Gastroesophageal sphincter (tissue), 4 donors: ENCODE data around the gene RIPPLY3. TPM values are rescaled to one million over a fixed set of nuclear protein-coding genes. Genes with fewer than 3 reads are reported as not detected.

Experiments used
- ATAC-seq: fragments of 150-250 bp; one replicate; pipeline ENCODE4 v1.9.1; 2016; ENCODE audit warnings: mild to moderate bottlenecking, moderate library complexity
- H3K27ac ChIP-seq, 4 donors: fragments of 200-600 bp; sonication (generic) in 3 of 4; 1 replicate in 3 of 4; 2 replicates in 1 of 4; pipeline ENCODE4 v1.5.1; 2016 to 2019
- H3K27me3 ChIP-seq: fragments of 200-600 bp; sonication (generic); one replicate; pipeline ENCODE4 v1.5.1; 2019
- H3K36me3 ChIP-seq, 2 donors: fragments of 200-600 bp; sonication (generic); one replicate each; pipeline ENCODE4 v1.5.1; 2019; ENCODE audit warnings: control low read depth in 1 of 2
- H3K4me1 ChIP-seq, 3 donors: fragments of 200-600 bp; sonication (generic); 1 replicate in 2 of 3; 2 replicates in 1 of 3; pipeline ENCODE4 v1.5.1; 2016 to 2019; ENCODE audit warnings: control low read depth in 2 of 3
- H3K4me3 ChIP-seq, 2 donors: fragments of 200-600 bp; sonication (generic); one replicate each; pipeline ENCODE4 v1.5.1; 2019; ENCODE audit warnings: mild to moderate bottlenecking in 1 of 2, moderate library complexity in 1 of 2
- H3K9me3 ChIP-seq, 3 donors: fragments of 200-600 bp; sonication (generic); one replicate each; pipeline ENCODE4 v1.5.1; 2017 to 2019; ENCODE audit warnings: control low read depth in 2 of 3
- EP300 ChIP-seq: sonication (generic); formaldehyde crosslinking; IDR thresholded peaks from one replicate; pipeline ENCODE4 v1.6.1; 2017; ENCODE audit warnings: antibody characterized with exemption, mild to moderate bottlenecking
- POLR2A ChIP-seq, 2 donors: fragments of 450-650 bp; IDR thresholded peaks; one replicate each; pipeline ENCODE4 v1.6.1; 2017; ENCODE audit warnings: antibody characterized with exemption in 2 of 2, mild to moderate bottlenecking in 2 of 2, moderate library complexity in 1 of 2
- POLR2AphosphoS5 ChIP-seq: sonication (generic); formaldehyde crosslinking; IDR thresholded peaks from one replicate; pipeline ENCODE4 v1.6.1; 2017; ENCODE audit warnings: antibody characterized with exemption
- WGBS, 2 donors: methylation state at CpG; one replicate each; pipeline ENCODE4 v1.1.5; 2018; ENCODE audit warnings: low coverage in 1 of 2; 5-methylcytosine and 5-hydroxymethylcytosine counted together
- total RNA-seq, 4 donors: library from RNA; depleted of rRNA; stranded (reverse); fragments of >200 nt; gene quantifications; one replicate each; pipeline ENCODE4 v1.1.0, GENCODE V29; 2016
- TF ChIP-seq, protein P1 (sequence below), 4 experiments: fragments of 200-600 bp in 2 of 4; fragments of 450-650 bp in 2 of 4; sonication (generic) in 1 of 4; IDR thresholded peaks; one replicate each; pipeline ENCODE4 v1.5.1; 2017 to 2019; ENCODE audit warnings: antibody characterized with exemption in 4 of 4, mild to moderate bottlenecking in 2 of 4, moderate library complexity in 2 of 4

Gene RIPPLY3
- total RNA-seq, 4 donors from 2014 or later, result not detected

DNA sequence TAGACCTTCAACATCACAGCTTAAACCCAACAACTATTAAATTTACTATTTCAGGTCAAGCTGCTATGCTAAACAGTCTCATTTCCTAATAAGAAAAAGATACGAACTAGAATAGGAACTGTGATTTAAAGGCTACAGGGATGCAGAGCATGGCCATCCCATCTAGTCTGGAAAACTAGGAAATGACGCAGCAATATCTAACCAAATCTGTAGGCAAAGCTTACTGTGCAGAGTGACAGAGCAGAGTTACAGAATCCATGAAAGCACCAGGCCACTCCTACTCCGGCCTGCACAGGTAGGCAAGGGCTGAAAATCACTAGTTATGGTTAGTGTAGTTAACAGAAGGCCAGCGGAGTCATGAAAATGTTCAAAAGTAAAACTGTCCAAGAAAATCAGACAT lies 42.1 kb upstream of the RIPPLY3 start:
- Histone ChIP-seq H3K4me3 (no peak overlapping the region), H3K4me1 (peaks cover 0 to 24% (median 0%) of the 10 kb centered on the region in 3 donors), H3K27me3 (no peaks in the 10 kb centered on the region), H3K27ac (no peak overlapping the region), H3K36me3 (peaks cover 0 to 24% of the 10 kb centered on the region in 2 donors), H3K9me3 (no peaks in the 10 kb centered on the region)
- WGBS, 2 donors, result 84 to 88% methylated on average over 3 to 4 of the region's 4 CpGs
- TF ChIP-seq POLR2A (IDR thresholded peaks at IDR 0.05), result no peak
- no peak for TF ChIP-seq POLR2AphosphoS5
- TF ChIP-seq EP300, result no peak
- TF ChIP-seq, protein P1, sequence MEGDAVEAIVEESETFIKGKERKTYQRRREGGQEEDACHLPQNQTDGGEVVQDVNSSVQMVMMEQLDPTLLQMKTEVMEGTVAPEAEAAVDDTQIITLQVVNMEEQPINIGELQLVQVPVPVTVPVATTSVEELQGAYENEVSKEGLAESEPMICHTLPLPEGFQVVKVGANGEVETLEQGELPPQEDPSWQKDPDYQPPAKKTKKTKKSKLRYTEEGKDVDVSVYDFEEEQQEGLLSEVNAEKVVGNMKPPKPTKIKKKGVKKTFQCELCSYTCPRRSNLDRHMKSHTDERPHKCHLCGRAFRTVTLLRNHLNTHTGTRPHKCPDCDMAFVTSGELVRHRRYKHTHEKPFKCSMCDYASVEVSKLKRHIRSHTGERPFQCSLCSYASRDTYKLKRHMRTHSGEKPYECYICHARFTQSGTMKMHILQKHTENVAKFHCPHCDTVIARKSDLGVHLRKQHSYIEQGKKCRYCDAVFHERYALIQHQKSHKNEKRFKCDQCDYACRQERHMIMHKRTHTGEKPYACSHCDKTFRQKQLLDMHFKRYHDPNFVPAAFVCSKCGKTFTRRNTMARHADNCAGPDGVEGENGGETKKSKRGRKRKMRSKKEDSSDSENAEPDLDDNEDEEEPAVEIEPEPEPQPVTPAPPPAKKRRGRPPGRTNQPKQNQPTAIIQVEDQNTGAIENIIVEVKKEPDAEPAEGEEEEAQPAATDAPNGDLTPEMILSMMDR (IDR thresholded peaks at IDR 0.05), result no peak
- ATAC-seq, result no peak

DNA sequence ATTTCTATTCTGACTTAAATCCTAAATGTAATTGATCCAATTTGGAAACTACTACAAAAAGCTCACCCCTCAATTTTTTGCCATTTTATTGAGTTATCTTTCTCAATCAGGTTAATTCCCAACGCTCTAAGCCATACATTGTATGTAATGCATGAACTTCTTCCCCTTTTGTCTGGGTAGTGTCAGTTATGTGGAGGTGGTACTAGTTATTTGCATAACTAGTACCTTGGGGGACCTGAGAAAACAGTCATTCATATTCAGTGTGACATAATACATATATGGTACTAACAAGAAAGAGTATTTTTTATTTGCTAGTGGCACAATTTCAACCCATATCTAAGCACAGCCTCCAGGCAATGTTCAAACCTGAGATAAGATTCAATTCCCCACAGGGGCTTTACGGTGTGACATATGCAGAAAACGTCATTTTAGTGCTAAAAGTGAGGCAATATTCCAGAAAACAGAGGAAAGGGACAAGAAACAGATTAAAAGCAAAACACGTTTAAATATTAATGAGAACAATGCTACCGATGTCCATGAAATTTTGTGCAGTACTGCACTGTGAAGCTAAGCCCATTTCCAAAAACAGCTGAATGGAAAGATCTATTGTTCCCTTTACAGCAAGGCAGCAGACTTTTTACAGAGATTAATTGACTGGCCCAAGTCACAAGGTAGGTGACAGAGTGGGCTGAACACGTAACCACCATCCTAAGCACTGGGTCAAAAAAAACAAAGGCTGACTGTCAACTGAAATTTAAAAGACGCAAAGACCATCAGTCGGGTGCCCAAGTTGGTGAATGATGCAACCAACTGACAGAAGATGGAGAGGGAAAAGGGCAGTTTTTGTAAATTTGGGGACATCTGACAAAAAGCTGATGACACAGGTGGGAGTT lies 41.4 kb upstream of the RIPPLY3 start:
- H3K9me3 ChIP-seq, result no peaks in the 10 kb centered on the region
- peaks cover 0 to 24% (median 0%) of the 10 kb centered on the region in 3 donors for H3K4me1 ChIP-seq
- no peaks in the 10 kb centered on the region for H3K27me3 ChIP-seq
- 76 to 100% methylated on average over 4 to 8 of the region's 8 CpGs for WGBS, 2 donors
- ATAC-seq, result no peak
- peak overlapping the region; percentile 92 to 95 for H3K4me3 ChIP-seq
- TF ChIP-seq POLR2A (IDR thresholded peaks at IDR 0.05) (no peak), EP300 (no peak), POLR2AphosphoS5 (no peak)
- TF ChIP-seq, protein P1 (IDR thresholded peaks at IDR 0.05), result no peak
- H3K36me3 ChIP-seq, result peaks cover 0 to 18% of the 10 kb centered on the region in 2 donors
- peak overlapping the region in 1 of 4 donors; percentile 91 for H3K27ac ChIP-seq

DNA sequence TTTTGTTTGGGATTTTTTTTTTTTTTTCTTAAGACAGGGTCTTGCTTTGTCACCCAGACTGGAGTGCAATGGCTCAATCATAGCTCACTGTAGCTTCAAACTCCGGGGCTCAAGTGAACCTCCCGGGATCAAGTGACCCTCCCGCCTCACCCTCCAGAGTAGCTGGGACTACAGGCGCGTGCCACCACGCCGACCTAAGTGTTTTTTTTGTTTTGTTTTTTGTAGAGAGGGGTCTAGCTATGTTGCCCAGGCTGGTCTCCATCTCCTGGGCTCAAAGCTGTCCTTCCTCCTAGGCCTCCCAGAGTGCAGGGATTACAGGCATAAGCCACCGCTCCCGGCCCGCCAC lies 40.8 kb upstream of the RIPPLY3 start:
- Histone ChIP-seq H3K27me3 (no peaks in the 10 kb centered on the region), H3K4me3 (peak overlapping the region; percentile 92 to 95), H3K9me3 (no peaks in the 10 kb centered on the region), H3K27ac (peak overlapping the region; percentile 59 to 92 (median 90)), H3K4me1 (peaks cover 0 to 24% (median 0%) of the 10 kb centered on the region in 3 donors), H3K36me3 (peaks cover 0 to 11% of the 10 kb centered on the region in 2 donors)
- TF ChIP-seq POLR2A (IDR thresholded peaks at IDR 0.05), result no peak
- TF ChIP-seq, protein P1 (IDR thresholded peaks at IDR 0.05), result no peak
- WGBS, 2 donors, result 75 to 83% methylated on average over 1 to 6 of the region's 10 CpGs
- peak; percentile 23 for ATAC-seq

DNA sequence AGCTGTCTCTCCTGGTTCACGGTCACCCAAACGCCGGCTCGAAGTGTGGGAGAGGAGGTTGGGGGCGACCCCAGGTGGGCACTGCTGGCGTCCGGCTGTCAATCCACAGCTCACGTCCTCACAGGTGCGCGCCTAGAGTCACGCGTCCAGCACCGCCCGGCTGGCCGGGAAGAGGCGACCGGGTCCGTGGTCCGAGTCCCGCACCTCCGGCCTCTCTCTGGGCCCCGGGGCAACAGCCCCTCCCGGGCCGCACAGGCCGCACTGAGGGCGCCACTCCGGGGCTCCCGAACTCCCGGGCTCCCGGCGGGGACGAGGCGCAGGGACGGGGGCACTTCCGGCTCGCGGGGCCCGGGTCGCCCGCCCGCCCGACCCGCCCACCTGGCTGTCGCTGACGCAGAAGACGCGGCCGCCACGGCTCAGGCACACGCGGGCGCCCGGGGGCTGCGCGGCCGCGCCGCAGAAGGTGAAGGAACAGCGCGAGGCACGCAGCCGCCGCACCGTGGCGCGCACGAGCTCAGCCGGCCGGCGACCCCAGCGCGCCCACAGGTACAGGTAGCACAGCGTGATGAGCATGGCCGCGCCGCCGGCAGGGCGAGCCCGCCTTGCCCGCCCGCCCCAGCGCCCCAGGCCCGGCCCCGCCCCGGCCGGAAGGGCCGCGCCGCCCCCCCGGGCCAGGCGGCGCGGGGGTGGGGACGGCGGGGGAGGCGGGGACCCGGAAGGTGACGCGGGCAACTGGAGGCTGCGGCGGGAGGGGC lies 40.3 kb upstream of the RIPPLY3 start, which contains the start of gene HLCS:
TSS of gene HLCS (minus strand) at position 604 of the 755 bp plus-strand sequence. CDS start at position 573, 31 bp downstream.
- no CpG with 5 or more reads among the region's 101 CpGs for WGBS, 2 donors
- Histone ChIP-seq H3K9me3 (no peaks in the 10 kb centered on the region), H3K27me3 (no peaks in the 10 kb centered on the region), H3K27ac (peak within 1 kb of the TSS; percentile 82 to 92 (median 90)), H3K4me1 (peaks cover 0 to 24% (median 0%) of the 10 kb centered on the region in 3 donors), H3K36me3 (peaks cover 0 to 6% of the 10 kb centered on the region in 2 donors), H3K4me3 (peak within 1 kb of the TSS; percentile 92 to 95)
- ATAC-seq, result peak; percentile 94
- TF ChIP-seq, protein P1 (IDR thresholded peaks at IDR 0.05), result peak in 3 of 4 experiments; percentile 8 to 38 (median 32)
- TF ChIP-seq POLR2AphosphoS5, result no peak
- TF ChIP-seq EP300, result no peak
- peak; percentile 58 to 61 for TF ChIP-seq POLR2A (IDR thresholded peaks at IDR 0.05)
